Measurements from ENCODE around the gene ENGASE. TPM values are rescaled to one million over a fixed set of nuclear protein-coding genes. Genes with fewer than 3 reads are reported as not detected.
"Not testable (repeated sequence)": the region's sequence is repeated elsewhere in the genome, so short reads cannot be mapped to it uniquely, and the experiment has no call there.

ENGASE gene
- 10 to 100 TPM in 2 of 3 donors, 1 to 10 TPM in 1; 6.9 to 17.1 (median 14.9) TPM for polyA plus RNA-seq (ENCODE audit: insufficient read length in 3 of 3)

- peak; percentile 66 to 86 (median 85) for DNase-seq (ENCODE audit: low read depth in 3 of 3, low spot score in 2 of 3)
These were observed at the start of gene ENGASE for GRCh38 chr17:79074649-79075445. ENGASE (plus strand) TSS chr17:79074824; CDS start chr17:79074945, 121 bp downstream.

- no peak for DNase-seq (ENCODE audit: low read depth in 3 of 3, low spot score in 2 of 3)
These were observed 49.5 kb upstream of the ENGASE start for GRCh38 chr17:79024901-79025737.

- DNase-seq (ENCODE audit: low read depth in 3 of 3, low spot score in 2 of 3): no peak
These were observed 48.0 kb upstream of the ENGASE start for GRCh38 chr17:79026376-79027273.

GRCh38 chr17:79027274-79027924 lies 47.2 kb upstream of the ENGASE start:
- no peak for DNase-seq (ENCODE audit: low read depth in 3 of 3, low spot score in 2 of 3)

GRCh38 chr17:79027925-79028491 lies 46.6 kb upstream of the ENGASE start:
- no peak for DNase-seq (ENCODE audit: low read depth in 3 of 3, low spot score in 2 of 3)

GRCh38 chr17:79028496-79029326 lies 45.9 kb upstream of the ENGASE start:
- no peak for DNase-seq (ENCODE audit: low read depth in 3 of 3, low spot score in 2 of 3)

- DNase-seq (ENCODE audit: low read depth in 3 of 3, low spot score in 2 of 3): no peak
These were observed 45.2 kb upstream of the ENGASE start for GRCh38 chr17:79029327-79030009.

GRCh38 chr17:79030636-79031035 lies 44.0 kb upstream of the ENGASE start:
- DNase-seq (ENCODE audit: low read depth in 3 of 3, low spot score in 2 of 3): not testable (repeated sequence)

- DNase-seq (ENCODE audit: low read depth in 3 of 3, low spot score in 2 of 3): no peak
These were observed 42.4 kb upstream of the ENGASE start for GRCh38 chr17:79031996-79032875.

- no peak for DNase-seq (ENCODE audit: low read depth in 3 of 3, low spot score in 2 of 3)
These were observed 41.5 kb upstream of the ENGASE start for GRCh38 chr17:79033046-79033616.

GRCh38 chr17:79033741-79034501 lies 40.7 kb upstream of the ENGASE start:
- no peak for DNase-seq (ENCODE audit: low read depth in 3 of 3, low spot score in 2 of 3)

GRCh38 chr17:79034931-79035485 lies 39.6 kb upstream of the ENGASE start:
- DNase-seq (ENCODE audit: low read depth in 3 of 3, low spot score in 2 of 3): no peak

GRCh38 chr17:79035686-79036085 lies 38.9 kb upstream of the ENGASE start:
- no peak for DNase-seq (ENCODE audit: low read depth in 3 of 3, low spot score in 2 of 3)

GRCh38 chr17:79036181-79036580 lies 38.4 kb upstream of the ENGASE start:
- DNase-seq (ENCODE audit: low read depth in 3 of 3, low spot score in 2 of 3): no peak

- DNase-seq (ENCODE audit: low read depth in 3 of 3, low spot score in 2 of 3): no peak
These were observed 38.0 kb upstream of the ENGASE start for GRCh38 chr17:79036596-79036995.

All from right renal cortex interstitium (tissue), 3 donors.